Lung (tissue), 12 donors: ENCODE data around the gene AQP6. TPM values are rescaled to one million over a fixed set of nuclear protein-coding genes. Genes with fewer than 3 reads are reported as not detected.

ENCODE experiments used
- ATAC-seq: fragments of 200-7000 bp; cut with Tn5 transposase; one replicate; pipeline ENCODE4 v1.9.1; 2020; ENCODE audit warnings: moderate number of reproducible peaks; ENCODE audit not compliant: insufficient read depth, low FRiP score
- DNase-seq, 3 donors: peaks; one replicate each; pipeline ENCODE4 v3.0.0-alpha.2; 2013 to 2017
- H3K27ac ChIP-seq, 2 donors: one replicate each; pipeline ENCODE4 v1.5.1; 2013; ENCODE audit warnings: mild to moderate bottlenecking in 2 of 2, moderate library complexity in 2 of 2, control low read depth in 1 of 2, inconsistent platforms in 1 of 2, low read depth in 1 of 2, low read length in 1 of 2
- H3K27me3 ChIP-seq, 3 donors: one replicate each; pipeline ENCODE4 v1.5.1; 2013; ENCODE audit warnings: low read length in 2 of 3; ENCODE audit not compliant: control insufficient read depth in 3 of 3, insufficient read depth in 3 of 3
- H3K36me3 ChIP-seq, 4 donors: one replicate each; pipeline ENCODE4 v1.5.1; 2013; ENCODE audit warnings: low read length in 4 of 4, mild to moderate bottlenecking in 1 of 4, moderate library complexity in 1 of 4; ENCODE audit not compliant: control insufficient read depth in 4 of 4, insufficient read depth in 4 of 4
- H3K4me1 ChIP-seq, 5 donors: one replicate each; pipeline ENCODE4 v1.5.1; 2013; ENCODE audit warnings: low read length in 5 of 5, mild to moderate bottlenecking in 2 of 5, moderate library complexity in 1 of 5; ENCODE audit not compliant: control insufficient read depth in 5 of 5, insufficient read depth in 5 of 5
- H3K4me3 ChIP-seq: one replicate; pipeline ENCODE4 v1.5.1; 2013; ENCODE audit warnings: mild to moderate bottlenecking, control low read depth, moderate library complexity
- H3K9ac ChIP-seq, 2 donors: one replicate each; pipeline ENCODE4 v1.5.1; 2013; ENCODE audit warnings: low read length in 2 of 2, control low read depth in 1 of 2; ENCODE audit not compliant: insufficient read depth in 1 of 2
- H3K9me3 ChIP-seq, 4 donors: one replicate each; pipeline ENCODE4 v1.5.1; 2013; ENCODE audit warnings: low read length in 3 of 4, mild to moderate bottlenecking in 1 of 4, moderate library complexity in 1 of 4; ENCODE audit not compliant: control insufficient read depth in 4 of 4, insufficient read depth in 3 of 4
- CTCF ChIP-seq: IDR thresholded peaks from 2 replicates; pipeline ENCODE4 v1.5.1; 2012; ENCODE audit warnings: mild to moderate bottlenecking; ENCODE audit errors: control extremely low read depth, extremely low read depth
- whole genome bisulfite sequencing, 2 donors: extraction: QIAGEN DNeasy Blood & Tissue Kit; methylation state at CpG; one replicate each; pipeline ENCODE4 v1.1.7; 2013; 5-methylcytosine and 5-hydroxymethylcytosine counted together
- polyA plus RNA-seq, 2 donors: library from polyadenylated mRNA; stranded (reverse); fragments of 200-250 nt; gene quantifications; one replicate each; pipeline ENCODE4 v1.2.1, GENCODE V29; 2013
- total RNA-seq, 2 donors: library from RNA; depleted of rRNA in 1 of 2; stranded (reverse); fragments of >200 nt in 1 of 2; gene quantifications; one replicate each; pipeline ENCODE4 v1.2.1, GENCODE V29; 2014 to 2021
- donor health status: control.
- donor health status: control.
- donor health status: Bipolar disorder and iron deficiency.
- donor health status: healthy.
- donor health status: DM: yes; HTN: yes; CAD: no.

AQP6 gene
- total and polyA plus RNA-seq, 4 donors = 0.03 to 0.40 (median 0.19) TPM

- Histone ChIP-seq H3K9me3 (no peaks in the 10 kb centered on the region), H3K27me3 (peaks cover 0 to 6% (median 0%) of the 10 kb centered on the region in 3 donors), H3K9ac (no peak overlapping the region), H3K27ac (no peak overlapping the region), H3K4me3 (no peak overlapping the region), H3K36me3 (no peaks in the 10 kb centered on the region), H3K4me1 (peaks cover 0 to 17% (median 0%) of the 10 kb centered on the region in 5 donors)
- WGBS, 2 donors = 98 to 100% methylated on average over 1 of the region's 1 CpG
- no peak for ATAC-seq
- no peak for DNase-seq
- TF ChIP-seq CTCF = no peak
Observed at GRCh38 chr12:49943625-49943960, 29.2 kb upstream of the AQP6 start.

GRCh38 chr12:49944046-49944445, 28.7 kb upstream of the AQP6 start:
- Histone ChIP-seq H3K36me3 (no peaks in the 10 kb centered on the region), H3K9ac (no peak overlapping the region), H3K4me1 (peaks cover 0 to 17% (median 0%) of the 10 kb centered on the region in 5 donors), H3K9me3 (no peaks in the 10 kb centered on the region), H3K27ac (no peak overlapping the region), H3K4me3 (no peak overlapping the region), H3K27me3 (peaks cover 0 to 6% (median 0%) of the 10 kb centered on the region in 3 donors)
- ATAC-seq (no peak), DNase-seq (peak in 1 of 3 donors; percentile 6)
- WGBS, 2 donors = 81 to 92% methylated on average over 5 of the region's 5 CpGs
- no peak for TF ChIP-seq CTCF

GRCh38 chr12:49944718-49945117, 28.0 kb upstream of the AQP6 start:
- no peak overlapping the region for H3K27ac ChIP-seq
- peaks cover 0 to 6% (median 0%) of the 10 kb centered on the region in 3 donors for H3K27me3 ChIP-seq
- H3K9ac ChIP-seq = no peak overlapping the region
- DNase-seq (peak in 1 of 3 donors; percentile 9), ATAC-seq (no peak)
- WGBS, 2 donors = 74 to 91% methylated on average over 3 of the region's 3 CpGs
- TF ChIP-seq CTCF = no peak
- no peaks in the 10 kb centered on the region for H3K9me3 ChIP-seq
- peaks cover 0 to 14% (median 0%) of the 10 kb centered on the region in 5 donors for H3K4me1 ChIP-seq
- H3K4me3 ChIP-seq = no peak overlapping the region
- no peaks in the 10 kb centered on the region for H3K36me3 ChIP-seq

GRCh38 chr12:49945394-49946080, 27.2 kb upstream of the AQP6 start:
- ATAC-seq (peak; percentile 84), DNase-seq (peak; percentile 69 to 79 (median 77))
- WGBS, 2 donors = 6 to 7% methylated on average over 28 of the region's 28 CpGs
- Histone ChIP-seq H3K4me3 (no peak overlapping the region), H3K36me3 (no peaks in the 10 kb centered on the region), H3K9ac (no peak overlapping the region), H3K27me3 (peaks cover 0 to 6% (median 0%) of the 10 kb centered on the region in 3 donors), H3K27ac (peak overlapping the region in 1 of 2 donors; percentile 13), H3K4me1 (peaks cover 0 to 12% (median 0%) of the 10 kb centered on the region in 5 donors), H3K9me3 (no peaks in the 10 kb centered on the region)
- TF ChIP-seq CTCF = peak; percentile 68
